Sigmoid colon (tissue), 7 donors: ENCODE data around the gene PROK1. TPM values are rescaled to one million over a fixed set of nuclear protein-coding genes. Genes with fewer than 3 reads are reported as not detected.

ENCODE experiments used
- DNase-seq: peaks from one replicate; pipeline ENCODE4 v3.0.0-alpha.2; 2019
- H3K27ac ChIP-seq, 4 donors: fragments of 200-600 bp; sonication (generic); one replicate each; pipeline ENCODE4 v1.5.1; 2016 to 2019; ENCODE audit warnings: mild to moderate bottlenecking in 1 of 4
- H3K27me3 ChIP-seq, 3 donors: fragments of 200-600 bp; sonication (generic); one replicate each; pipeline ENCODE4 v1.5.1; 2019; ENCODE audit warnings: mild to moderate bottlenecking in 1 of 3
- H3K36me3 ChIP-seq, 4 donors: fragments of 200-600 bp; sonication (generic); one replicate each; pipeline ENCODE4 v1.5.1; 2016 to 2019
- H3K4me1 ChIP-seq, 4 donors: fragments of 200-600 bp; sonication (generic); one replicate each; pipeline ENCODE4 v1.5.1; 2017 to 2019
- H3K4me3 ChIP-seq, 4 donors: fragments of 200-600 bp; sonication (generic); one replicate each; pipeline ENCODE4 v1.5.1; 2017 to 2019; ENCODE audit warnings: mild to moderate bottlenecking in 2 of 4, moderate library complexity in 1 of 4
- H3K9me3 ChIP-seq, 4 donors: fragments of 200-600 bp in 3 of 4; sonication (generic) in 3 of 4; one replicate each; pipeline versions ENCODE4 v1.5.1 to v1.6.1; 2013 to 2019
- CTCF ChIP-seq, 4 experiments: fragments of 450-650 bp in 3 of 4; fragments of 200-600 bp in 1 of 4; IDR thresholded peaks; one replicate each; pipeline ENCODE4 v1.5.1; 2016 to 2019; ENCODE audit warnings: antibody characterized with exemption in 4 of 4, mild to moderate bottlenecking in 3 of 4, moderate library complexity in 2 of 4
- EP300 ChIP-seq, 4 donors: sonication (generic); formaldehyde crosslinking; IDR thresholded peaks; one replicate each; pipeline ENCODE4 v1.6.1; 2017; ENCODE audit warnings: antibody characterized with exemption in 4 of 4
- POLR2A ChIP-seq, 2 donors: fragments of 450-650 bp; IDR thresholded peaks; one replicate each; pipeline ENCODE4 v1.6.1; 2016; ENCODE audit warnings: antibody characterized with exemption in 2 of 2, mild to moderate bottlenecking in 2 of 2, moderate library complexity in 2 of 2
- POLR2AphosphoS5 ChIP-seq, 4 donors: sonication (generic); formaldehyde crosslinking; IDR thresholded peaks; one replicate each; pipeline ENCODE4 v1.6.1; 2017; ENCODE audit warnings: antibody characterized with exemption in 4 of 4
- WGBS, 2 donors: extraction: QIAGEN DNeasy Blood & Tissue Kit; methylation state at CpG; one replicate each; pipeline ENCODE4 v1.1.7; 2013; 5-methylcytosine and 5-hydroxymethylcytosine counted together
- intact Hi-C: fragments of 100-400 bp; cut with DNase I; formaldehyde crosslinking; loops from one replicate; pipeline ENCODE4 v1.15.1; 2023
- polyA plus RNA-seq, 3 donors: library from polyadenylated mRNA; stranded (reverse); fragments of 200-250 nt; gene quantifications; one replicate each; pipeline ENCODE4 v1.2.3, GENCODE V29; 2013
- total RNA-seq, 4 donors: library from RNA; depleted of rRNA; stranded (reverse); fragments of >200 nt; gene quantifications; one replicate each; pipeline ENCODE4 v1.1.0, GENCODE V29; 2016
- donor health status: healthy with polysubstance abuse.
- donor health status: Bipolar disorder and iron deficiency.
- donor health status: healthy.

The PROK1 gene
- total and polyA plus RNA-seq, 7 donors, result 0.09 to 3.2 (median 0.46) TPM; not detected in 4

GRCh38 chr1:110495926-110496600, 45.1 kb downstream of the PROK1 start:
- intact Hi-C loops, result no loop called here

GRCh38 chr1:110498270-110498669, 47.3 kb downstream of the PROK1 start:
- intact Hi-C loops, result no loop called here
- no peak for DNase-seq
- no peak overlapping the region for H3K4me3 ChIP-seq
- no peaks in the 10 kb centered on the region for H3K36me3 ChIP-seq
- H3K27ac ChIP-seq, result no peak overlapping the region
- H3K4me1 ChIP-seq, result no peaks in the 10 kb centered on the region
- H3K9me3 ChIP-seq, result no peaks in the 10 kb centered on the region
- 78 to 80% methylated on average over 6 of the region's 6 CpGs for WGBS, 2 donors
- H3K27me3 ChIP-seq, result no peaks in the 10 kb centered on the region
- no peak for TF ChIP-seq POLR2AphosphoS5 (IDR thresholded peaks at IDR 0.05)
- no peak for TF ChIP-seq CTCF (IDR thresholded peaks at IDR 0.05)
- no peak for TF ChIP-seq POLR2A (IDR thresholded peaks at IDR 0.05)
- no peak for TF ChIP-seq EP300 (IDR thresholded peaks at IDR 0.05)

More at GRCh38 chr1:110495926-110496600, 45.1 kb downstream of the PROK1 start:
- no peaks in the 10 kb centered on the region for H3K4me1 ChIP-seq
- TF ChIP-seq POLR2A (IDR thresholded peaks at IDR 0.05) (no peak), POLR2AphosphoS5 (IDR thresholded peaks at IDR 0.05) (no peak), CTCF (IDR thresholded peaks at IDR 0.05) (peak in 3 of 4 experiments; percentile 68 to 91 (median 74))
- H3K4me3 ChIP-seq, result no peak overlapping the region
- H3K9me3 ChIP-seq, result no peaks in the 10 kb centered on the region
- no peaks in the 10 kb centered on the region for H3K36me3 ChIP-seq
- 22 to 25% methylated on average over 8 of the region's 8 CpGs for WGBS, 2 donors
- H3K27ac ChIP-seq, result no peak overlapping the region
- no peaks in the 10 kb centered on the region for H3K27me3 ChIP-seq
- DNase-seq, result peak; percentile 83

GRCh38 chr1:110501488-110502132, 50.7 kb downstream of the PROK1 start:
- intact Hi-C loops, result no loop called here
- Histone ChIP-seq H3K9me3 (no peaks in the 10 kb centered on the region), H3K27ac (no peak overlapping the region), H3K27me3 (no peaks in the 10 kb centered on the region), H3K4me1 (no peaks in the 10 kb centered on the region), H3K4me3 (no peak overlapping the region), H3K36me3 (no peaks in the 10 kb centered on the region)
- TF ChIP-seq EP300 (IDR thresholded peaks at IDR 0.05), result no peak
- TF ChIP-seq CTCF (IDR thresholded peaks at IDR 0.05), result no peak
- TF ChIP-seq POLR2AphosphoS5 (IDR thresholded peaks at IDR 0.05), result no peak
- no peak for TF ChIP-seq POLR2A (IDR thresholded peaks at IDR 0.05)
- WGBS, 2 donors, result 80 to 84% methylated on average over 6 of the region's 6 CpGs
- DNase-seq, result no peak

- Histone ChIP-seq H3K27ac (no peak overlapping the region), H3K4me1 (no peaks in the 10 kb centered on the region), H3K27me3 (no peaks in the 10 kb centered on the region), H3K4me3 (no peak overlapping the region), H3K36me3 (no peaks in the 10 kb centered on the region), H3K9me3 (no peaks in the 10 kb centered on the region)
- DNase-seq, result no peak
- intact Hi-C loops, result no loop called here
- WGBS, 2 donors, result 68 to 76% methylated on average over 8 of the region's 8 CpGs
- TF ChIP-seq POLR2A (IDR thresholded peaks at IDR 0.05), result no peak
- TF ChIP-seq POLR2AphosphoS5 (IDR thresholded peaks at IDR 0.05), result no peak
- TF ChIP-seq CTCF (IDR thresholded peaks at IDR 0.05), result no peak
- TF ChIP-seq EP300 (IDR thresholded peaks at IDR 0.05), result no peak
Measured at GRCh38 chr1:110502402-110503151, 51.6 kb downstream of the PROK1 start.
